HepG2 (cell line): Measurements from ENCODE around the gene SHANK3. TPM values are rescaled to one million over a fixed set of nuclear protein-coding genes. Genes with fewer than 3 reads are reported as not detected.

Experiments
- ARHGAP35 ChIP-seq: sonication (generic); formaldehyde crosslinking; IDR thresholded peaks from 2 replicates; pipeline ENCODE4 v1.9.0; 2022; ENCODE audit warnings: mild to moderate bottlenecking, inconsistent platforms, moderate library complexity, missing genetic modification reagents, borderline replicate concordance
- ARNT2 ChIP-seq: sonication (generic); formaldehyde crosslinking; IDR thresholded peaks from 2 replicates; pipeline ENCODE4 v1.8.0; 2022; ENCODE audit warnings: mild to moderate bottlenecking, low read depth, missing genetic modification reagents, moderate library complexity
- BRCA1 ChIP-seq: sonication (generic); formaldehyde crosslinking; IDR thresholded peaks from 2 replicates; pipeline ENCODE4 v1.4.0; 2020; ENCODE audit warnings: missing genetic modification reagents
- DRAP1 ChIP-seq: IDR thresholded peaks from 2 replicates; pipeline ENCODE4 v1.6.1; 2016; ENCODE audit warnings: missing genetic modification reagents, missing compliant biosample characterization
- HIVEP1 ChIP-seq: sonication (generic); formaldehyde crosslinking; IDR thresholded peaks from 2 replicates; pipeline ENCODE4 v1.4.0; 2020; ENCODE audit warnings: mild to moderate bottlenecking, missing genetic modification reagents
- HNRNPK ChIP-seq: fragments of 200-400 bp; formaldehyde crosslinking; IDR thresholded peaks from 2 replicates; pipeline ENCODE4 v1.6.1; 2018; ENCODE audit warnings: low read length, low read depth, moderate library complexity, mild to moderate bottlenecking; ENCODE audit not compliant: poor library complexity, severe bottlenecking
- KDM3A ChIP-seq: IDR thresholded peaks from 2 replicates; pipeline ENCODE4 v1.6.1; 2018; ENCODE audit warnings: low read depth, missing compliant biosample characterization
- MED8 ChIP-seq: sonication (generic); formaldehyde crosslinking; IDR thresholded peaks from 2 replicates; pipeline ENCODE4 v1.8.1; 2023; ENCODE audit warnings: mild to moderate bottlenecking, missing genetic modification reagents; ENCODE audit not compliant: insufficient replicate concordance
- NFIC ChIP-seq: IDR thresholded peaks from 2 replicates; pipeline ENCODE4 v1.6.1; 2012; ENCODE audit warnings: mild to moderate bottlenecking, low read length, inconsistent platforms
- POGZ ChIP-seq: sonication (generic); formaldehyde crosslinking; IDR thresholded peaks from 2 replicates; pipeline ENCODE4 v1.4.0; 2020; ENCODE audit warnings: mild to moderate bottlenecking, missing genetic modification reagents
- STAG1 ChIP-seq: sonication (generic); formaldehyde crosslinking; IDR thresholded peaks from 2 replicates; pipeline ENCODE4 v1.4.0; 2020; ENCODE audit warnings: missing genetic modification reagents
- STAT6 ChIP-seq: sonication (generic); formaldehyde crosslinking; IDR thresholded peaks from 2 replicates; pipeline ENCODE4 v1.4.0; 2020; ENCODE audit warnings: missing genetic modification reagents, mild to moderate bottlenecking, borderline replicate concordance
- ZBTB21 ChIP-seq: sonication (generic); formaldehyde crosslinking; IDR thresholded peaks from 2 replicates; pipeline ENCODE4 v1.4.0; 2020; ENCODE audit warnings: missing genetic modification reagents
- ZBTB40 ChIP-seq, 2 experiments: fragments of 450-650 bp in 1 of 2; sonication (generic) in 1 of 2; formaldehyde crosslinking in 1 of 2; IDR thresholded peaks; 2 replicates each; pipeline versions ENCODE4 v1.6.1 to v1.8.0; 2016 to 2022; ENCODE audit warnings: antibody characterized with exemption in 1 of 2, mild to moderate bottlenecking in 1 of 2, missing genetic modification reagents in 1 of 2
- ZNF121 ChIP-seq: sonication (generic); formaldehyde crosslinking; IDR thresholded peaks from 2 replicates; pipeline ENCODE4 v1.5.0; 2020; ENCODE audit warnings: mild to moderate bottlenecking, missing genetic modification reagents
- ZNF317 ChIP-seq: sonication (generic); formaldehyde crosslinking; IDR thresholded peaks from 2 replicates; pipeline ENCODE4 v1.5.0; 2020; ENCODE audit warnings: mild to moderate bottlenecking, missing genetic modification reagents
- ZNF549 ChIP-seq: sonication (generic); formaldehyde crosslinking; IDR thresholded peaks from 2 replicates; pipeline ENCODE4 v1.5.0; 2020; ENCODE audit warnings: missing genetic modification reagents
- polyA plus RNA-seq, 8 experiments: library from polyadenylated mRNA; depleted of rRNA in 3 of 8; stranded (reverse) in 7 of 8; unstranded in 1 of 8; fragments of >200 nt; fragmentation: Illumina TruSeq in 4 of 8; extraction: Trizol in 4 of 8; gene quantifications; 2 replicates each; pipeline versions ENCODE4 v1.2.1 to v1.2.3, GENCODE V29; 2011 to 2016; ENCODE audit warnings: low read depth in 4 of 8, missing spikeins in 1 of 8, mixed read lengths in 1 of 8; ENCODE audit not compliant: insufficient read depth in 1 of 8
- total RNA-seq, 5 experiments: library from RNA; depleted of rRNA; stranded (reverse); fragments of >200 nt; fragmentation: Illumina TruSeq; extraction: Trizol; gene quantifications; 2 replicates each; pipeline ENCODE4 v1.2.3, GENCODE V29; 2016; ENCODE audit warnings: low read depth in 1 of 5

SHANK3 gene
- total and polyA plus RNA-seq, 2 of the 13 experiments (the other 11 are each of a cell fraction or from before 2014, with no cell fraction given): 2.9 to 4.6 TPM

- TF ChIP-seq ZNF121 (CRISPR knock-in tag) (no peak), BRCA1 (CRISPR knock-in tag) (no peak), HNRNPK (peak; percentile 60), STAT6 (no peak), ARHGAP35 (CRISPR knock-in tag) (0 out of 2 replicates have a peak, but pooled peaks have one; percentile 49), ARNT2 (0 out of 2 replicates have a peak, but pooled peaks have one; percentile 25), STAG1 (CRISPR knock-in tag) (no peak), MED8 (CRISPR knock-in tag) (no peak), KDM3A (CRISPR knock-in tag) (no peak), ZNF549 (CRISPR knock-in tag) (no peak), DRAP1 (CRISPR knock-in tag) (no peak), ZBTB21 (no peak), HIVEP1 (CRISPR knock-in tag) (0 out of 2 replicates have a peak, but pooled peaks have one; percentile 14), ZNF317 (CRISPR knock-in tag) (no peak), ZBTB40 (IDR thresholded peaks at IDR 0.05) (no peak), ZBTB40 (CRISPR knock-in tag; IDR thresholded peaks at IDR 0.05) (no peak), POGZ (CRISPR knock-in tag) (no peak), NFIC (no peak)
Measured at GRCh38 chr22:50674606-50675552, 2.3 kb downstream of the SHANK3 start (continued).
